Endothelial cell of umbilical vein (primary cell): ENCODE measurements around the gene ZNF30. TPM values are rescaled to one million over a fixed set of nuclear protein-coding genes. Genes with fewer than 3 reads are reported as not detected.
"Not testable (repeated sequence)": the region's sequence is repeated elsewhere in the genome, so short reads cannot be mapped to it uniquely, and the experiment has no call there.

ENCODE experiments used
- BruUV-seq: library from RNA; stranded (reverse); fragments of 400-500 nt; replicated peaks from 2 replicates; lab custom pipeline; 2021; lab: Mats Ljungman, UMichigan
- CTCF ChIA-PET: fragments of 300-600, 350-600 bp; sonication (Branson Sonifier 250); formaldehyde crosslinking; loops from one replicate; lab custom pipeline; 2021; ENCODE audit warnings: antibody characterized with exemption, inconsistent platforms; lab: Charles Lee
- POLR2A ChIA-PET: fragments of 300-600, 350-600 bp; sonication (Branson Sonifier 250); formaldehyde crosslinking; loops from one replicate; lab custom pipeline; 2021; ENCODE audit warnings: antibody characterized with exemption, inconsistent platforms; lab: Charles Lee
- DNase-seq: peaks from one replicate; pipeline ENCODE4 v3.0.0-alpha.2; 2011; ENCODE audit warnings: low read depth, low spot score
- FAIRE-seq: peaks from 2 replicates; lab custom pipeline; 2011; peaks lifted over from hg19 to GRCh38; lab: Jason Lieb, UNC
- H2AFZ ChIP-seq: 2 replicates; pipeline ENCODE4 v1.6.0; 2012; ENCODE audit warnings: low read depth, low read length, control low read depth, inconsistent platforms
- H3K27ac ChIP-seq: 2 replicates; pipeline ENCODE4 v1.5.1; 2011; ENCODE audit warnings: low read depth, mild to moderate bottlenecking, control low read depth, low read length, moderate library complexity; ENCODE audit not compliant: insufficient read depth
- H3K27me3 ChIP-seq, 2 experiments: 2 replicates each; pipeline versions ENCODE4 v1.6.0 to v1.6.1; 2011; ENCODE audit warnings: low read length in 2 of 2, mixed read lengths in 1 of 2; ENCODE audit not compliant: control insufficient read depth in 2 of 2, insufficient read depth in 2 of 2
- H3K36me3 ChIP-seq, 2 experiments: 2 replicates in 1 of 2; 3 replicates in 1 of 2; pipeline ENCODE4 v1.5.1; 2011; ENCODE audit warnings: low read length in 2 of 2, mild to moderate bottlenecking in 1 of 2, moderate library complexity in 1 of 2; ENCODE audit not compliant: control insufficient read depth in 2 of 2, insufficient read depth in 2 of 2; ENCODE audit errors: extremely low read depth in 1 of 2
- H3K4me1 ChIP-seq: 3 replicates; pipeline ENCODE4 v1.5.1; 2011; ENCODE audit warnings: mild to moderate bottlenecking, low read length; ENCODE audit not compliant: control insufficient read depth, insufficient read depth; ENCODE audit errors: extremely low read depth
- H3K4me2 ChIP-seq: 2 replicates; pipeline ENCODE4 v1.6.1; 2011; ENCODE audit warnings: low read length, control low read depth, mixed read lengths; ENCODE audit not compliant: insufficient read depth
- H3K4me3 ChIP-seq, 3 experiments: fragments of 200-600 bp in 1 of 3; sonication (generic), shearing (Covaris generic) in 1 of 3; replicated peaks in 1 of 3; 2 replicates each; pipeline ENCODE4 v1.5.1; 2011 to 2016; ENCODE audit warnings: control low read depth in 3 of 3, low read length in 3 of 3, mild to moderate bottlenecking in 2 of 3, inconsistent platforms in 1 of 3, low read depth in 1 of 3, moderate library complexity in 1 of 3; ENCODE audit not compliant: insufficient read depth in 1 of 3
- H3K79me2 ChIP-seq: 2 replicates; pipeline ENCODE4 v1.6.0; 2012; ENCODE audit warnings: low read length, inconsistent platforms; ENCODE audit not compliant: control insufficient read depth, insufficient read depth
- H3K9ac ChIP-seq: replicated peaks from 2 replicates; pipeline ENCODE3; 2011; ENCODE audit warnings: low read length, control low read depth; ENCODE audit not compliant: insufficient read depth; ENCODE audit errors: extremely low read depth
- H3K9me1 ChIP-seq: replicated peaks from 3 replicates; pipeline ENCODE4 v1.6.0; 2011; ENCODE audit warnings: mild to moderate bottlenecking, low read length; ENCODE audit not compliant: control insufficient read depth, insufficient read depth; ENCODE audit errors: extremely low read depth
- H3K9me3 ChIP-seq: replicated peaks from 2 replicates; pipeline ENCODE4 v1.5.1; 2012; ENCODE audit warnings: low read length, inconsistent platforms; ENCODE audit not compliant: control insufficient read depth, insufficient read depth
- H4K20me1 ChIP-seq: replicated peaks from 2 replicates; pipeline ENCODE3; 2011; ENCODE audit warnings: mild to moderate bottlenecking, low read length; ENCODE audit not compliant: control insufficient read depth, insufficient read depth; ENCODE audit errors: extremely low read depth
- CTCF ChIP-seq, 2 donors: IDR thresholded peaks; 1 replicate in 1 of 2; 2 replicates in 1 of 2; pipeline ENCODE4 v1.5.1; 2011; ENCODE audit warnings: low read length in 2 of 2, mild to moderate bottlenecking in 2 of 2, moderate library complexity in 2 of 2, control low read depth in 1 of 2, inconsistent platforms in 1 of 2, low read depth in 1 of 2; ENCODE audit not compliant: insufficient read depth in 1 of 2; ENCODE audit errors: extremely low read depth in 1 of 2
- EZH2 ChIP-seq: IDR thresholded peaks from 2 replicates; pipeline ENCODE4 v1.6.1; 2012; ENCODE audit warnings: borderline replicate concordance, low read depth, mild to moderate bottlenecking, moderate library complexity, low read length, inconsistent platforms; ENCODE audit not compliant: severe bottlenecking
- FOS ChIP-seq: IDR thresholded peaks from 2 replicates; pipeline ENCODE4 v1.6.1; 2011; ENCODE audit warnings: mild to moderate bottlenecking, low read length, moderate library complexity, borderline replicate concordance; ENCODE audit not compliant: insufficient read depth
- GATA2 ChIP-seq: IDR thresholded peaks from 2 replicates; pipeline ENCODE4 v1.7.0; 2011; ENCODE audit warnings: low read depth, mild to moderate bottlenecking, moderate library complexity, mixed read lengths, low read length; ENCODE audit not compliant: insufficient read length, insufficient read depth
- JUN ChIP-seq: IDR thresholded peaks from 2 replicates; pipeline ENCODE4 v1.6.1; 2011; ENCODE audit warnings: borderline replicate concordance, low read depth; ENCODE audit not compliant: insufficient read length, insufficient read depth
- MAX ChIP-seq: IDR thresholded peaks from 2 replicates; pipeline ENCODE4 v1.6.1; 2011; ENCODE audit not compliant: insufficient read depth, insufficient read length
- MYC ChIP-seq: IDR thresholded peaks from one replicate; pipeline ENCODE4 v1.6.1; 2011; ENCODE audit warnings: mild to moderate bottlenecking, low read depth, low read length
- POLR2A ChIP-seq: IDR thresholded peaks from 2 replicates; pipeline ENCODE4 v1.6.1; 2012; ENCODE audit warnings: low read depth, mild to moderate bottlenecking, control low read depth, low read length
- POLR2AphosphoS5 ChIP-seq: IDR thresholded peaks from 2 replicates; pipeline ENCODE4 v1.6.1; 2012; ENCODE audit warnings: low read depth, mild to moderate bottlenecking, control low read depth, low read length, moderate library complexity; ENCODE audit not compliant: insufficient read depth
- dilution Hi-C: fragments of 300-500 bp; cut with MboI; formaldehyde crosslinking; loops from one replicate; pipeline ENCODE4 v1.15.0; 2019; ENCODE audit warnings: low sequenced_read_pairs; ENCODE audit not compliant: extremely low pct_ligation_motif_present
- intact Hi-C: fragments of 100-400 bp; cut with micrococcal nuclease; formaldehyde crosslinking; loops from one replicate; pipeline ENCODE4 v1.10.0; 2022
- polyA plus RNA-seq, 4 experiments: library from polyadenylated mRNA; depleted of rRNA in 3 of 4; stranded (reverse) in 3 of 4; unstranded in 1 of 4; fragments of >200 nt; gene quantifications; 2 replicates each; pipeline versions ENCODE4 v1.2.1 to v1.2.3, GENCODE V29; 2011 to 2012; ENCODE audit warnings: missing spikeins in 1 of 4
- total RNA-seq: library from RNA; stranded (reverse); gene quantifications from 2 replicates; pipeline ENCODE4 v1.2.3, GENCODE V29; 2021

Gene ZNF30
- total and polyA plus RNA-seq, 2 donors (not counting 3 experiments of a cell fraction or from before 2014, with no cell fraction given): 1.3 to 4.7 TPM

- H3K9me1 ChIP-seq: no peaks in the 10 kb centered on the region
- H3K27ac ChIP-seq: no peak overlapping the region
- BruUV-seq: no TSS peak
- H3K36me3 ChIP-seq: no peaks in the 10 kb centered on the region
- peaks cover 15% of the 10 kb centered on the region for H3K4me1 ChIP-seq
- no peak for FAIRE-seq
- H2AFZ ChIP-seq: no peak overlapping the region
- CTCF ChIA-PET: interaction anchor here (0.9 to 1.3 kb wide), 2 partner anchors 19 to 35 kb away, joined by 3 read pairs; no protein-coding TSS in a partner anchor
- no peaks in the 10 kb centered on the region for H3K27me3 ChIP-seq
- no peaks in the 10 kb centered on the region for H3K79me2 ChIP-seq
- H3K4me3 ChIP-seq: no peak overlapping the region
- H3K4me2 ChIP-seq: no peak overlapping the region
- no peak for DNase-seq
- H3K9me3 ChIP-seq: no peaks in the 10 kb centered on the region
- POLR2A ChIA-PET: no interaction called here
- H3K9ac ChIP-seq: no peak overlapping the region
- no peaks in the 10 kb centered on the region for H4K20me1 ChIP-seq
- TF ChIP-seq EZH2 (no peak), JUN (no peak), MAX (no peak), MYC (no peak), POLR2A (no peak), CTCF (IDR thresholded peaks at IDR 0.05; ENCODE audit: extremely low read depth in 1 of 2, insufficient read depth in 1 of 2, low read depth in 1 of 2, low read length in 2 of 2) (no peak), GATA2 (no peak), FOS (no peak), POLR2AphosphoS5 (no peak)
- dilution Hi-C loops: no loop called here
- intact Hi-C loops: no loop called here
Observed at GRCh38 chr19:34991542-34992333, 65.0 kb downstream of the ZNF30 start.

GRCh38 chr19:34992582-34992981 is 65.9 kb downstream of the ZNF30 start:
- H3K9ac ChIP-seq, H3K9me3 ChIP-seq, H3K36me3 ChIP-seq, H3K27me3 ChIP-seq, H3K27ac ChIP-seq, BruUV-seq, POLR2A ChIA-PET, intact Hi-C loops, dilution Hi-C loops, H3K4me2 ChIP-seq, DNase-seq, H3K79me2 ChIP-seq, H3K9me1 ChIP-seq, FAIRE-seq, H2AFZ ChIP-seq, H3K4me3 ChIP-seq, H4K20me1 ChIP-seq: not testable (repeated sequence)
- CTCF ChIA-PET: interaction anchor here (0.9 to 1.3 kb wide), 2 partner anchors 20 to 34 kb away, joined by 3 read pairs; no protein-coding TSS in a partner anchor
- peaks cover 23% of the 10 kb centered on the region for H3K4me1 ChIP-seq
